22Rv1 (cell line): ENCODE data around the gene NAPEPLD.
"Not testable (repeated sequence)": the region's sequence is repeated elsewhere in the genome, so short reads cannot be mapped to it uniquely, and the experiment has no call there.

ENCODE experiments used
- H3K27ac ChIP-seq: fragments of 450-650 bp; 2 replicates; pipeline ENCODE4 v1.5.1; 2017
- ZFX ChIP-seq: fragments of 450-650 bp; IDR thresholded peaks from 2 replicates; pipeline ENCODE4 v1.6.1; 2017; ENCODE audit warnings: antibody characterized with exemption, borderline replicate concordance
- TF ChIP-seq, protein P1 (sequence below): fragments of 450-650 bp; IDR thresholded peaks from 2 replicates; pipeline ENCODE4 v1.5.1; 2017; ENCODE audit warnings: mild to moderate bottlenecking

NAPEPLD gene

DNA sequence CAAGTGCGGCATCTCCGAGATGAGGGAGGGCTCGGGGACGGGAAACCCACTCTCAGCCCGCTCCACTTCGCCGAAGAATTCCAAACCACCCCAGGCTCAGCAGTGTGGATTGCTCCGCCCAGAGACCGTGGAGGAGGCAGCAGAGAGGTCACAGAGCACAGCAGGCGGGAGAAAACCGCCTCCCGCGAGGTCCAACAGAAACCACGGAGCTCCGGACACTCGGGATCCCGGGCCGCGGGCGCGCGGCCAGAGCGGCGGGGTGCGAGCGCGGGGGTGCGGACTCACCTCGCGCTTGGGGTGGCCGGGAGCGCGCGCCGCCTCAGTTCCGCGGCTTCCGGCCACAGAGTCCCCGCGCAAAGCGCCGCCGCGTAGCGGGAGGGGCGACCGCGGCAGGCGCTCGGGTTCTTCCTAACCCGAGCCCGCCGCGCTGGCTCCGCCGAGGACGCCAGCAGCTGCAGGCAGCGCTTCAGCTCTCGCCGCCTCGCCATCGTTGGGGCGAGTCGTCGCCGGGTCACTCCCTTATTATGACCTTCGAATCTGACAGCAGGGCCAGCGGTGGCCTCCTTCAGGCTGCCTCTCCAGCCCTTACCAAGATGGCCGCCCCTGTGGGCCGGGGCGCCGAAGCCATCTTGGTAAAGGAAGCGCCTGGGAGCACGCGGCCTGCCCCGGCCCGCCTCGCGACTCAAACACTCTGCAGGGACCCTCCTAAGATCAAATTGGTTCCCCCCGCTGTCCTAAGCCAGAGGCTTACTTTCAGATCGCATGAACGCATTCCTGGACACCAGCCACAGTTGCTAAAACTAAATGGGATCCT is at the start of gene NAPEPLD:
Gene NAPEPLD (minus strand): TSS at position 106 of the 814 bp plus-strand sequence. CDS start 20,323 bp downstream, outside the sequence.
- TF ChIP-seq ZFX = no peak
- TF ChIP-seq, protein P1, sequence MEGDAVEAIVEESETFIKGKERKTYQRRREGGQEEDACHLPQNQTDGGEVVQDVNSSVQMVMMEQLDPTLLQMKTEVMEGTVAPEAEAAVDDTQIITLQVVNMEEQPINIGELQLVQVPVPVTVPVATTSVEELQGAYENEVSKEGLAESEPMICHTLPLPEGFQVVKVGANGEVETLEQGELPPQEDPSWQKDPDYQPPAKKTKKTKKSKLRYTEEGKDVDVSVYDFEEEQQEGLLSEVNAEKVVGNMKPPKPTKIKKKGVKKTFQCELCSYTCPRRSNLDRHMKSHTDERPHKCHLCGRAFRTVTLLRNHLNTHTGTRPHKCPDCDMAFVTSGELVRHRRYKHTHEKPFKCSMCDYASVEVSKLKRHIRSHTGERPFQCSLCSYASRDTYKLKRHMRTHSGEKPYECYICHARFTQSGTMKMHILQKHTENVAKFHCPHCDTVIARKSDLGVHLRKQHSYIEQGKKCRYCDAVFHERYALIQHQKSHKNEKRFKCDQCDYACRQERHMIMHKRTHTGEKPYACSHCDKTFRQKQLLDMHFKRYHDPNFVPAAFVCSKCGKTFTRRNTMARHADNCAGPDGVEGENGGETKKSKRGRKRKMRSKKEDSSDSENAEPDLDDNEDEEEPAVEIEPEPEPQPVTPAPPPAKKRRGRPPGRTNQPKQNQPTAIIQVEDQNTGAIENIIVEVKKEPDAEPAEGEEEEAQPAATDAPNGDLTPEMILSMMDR = no peak; the same call in 1 of the 2 replicates
- H3K27ac ChIP-seq = peak within 1 kb of the TSS; percentile 97

DNA sequence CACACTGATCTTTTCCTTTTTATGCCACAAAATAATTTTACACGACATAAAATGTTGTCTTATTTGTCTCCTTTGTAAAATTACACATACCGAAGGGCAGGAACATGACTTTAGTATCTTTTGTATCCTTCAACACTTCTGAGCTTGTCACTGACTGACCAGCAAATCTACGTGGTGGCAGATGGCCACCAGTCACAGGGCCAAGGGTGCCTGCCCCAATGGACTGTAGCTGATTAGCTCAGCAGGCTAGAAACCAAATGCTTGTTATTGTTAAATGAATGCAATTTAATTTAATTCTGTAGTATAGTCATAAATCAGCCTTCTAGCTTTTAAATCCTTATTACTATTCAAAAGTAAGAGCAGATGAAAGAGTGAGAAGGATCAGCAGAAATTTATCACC is 49.2 kb upstream of the NAPEPLD start:
- H3K27ac ChIP-seq = not testable (repeated sequence)

DNA sequence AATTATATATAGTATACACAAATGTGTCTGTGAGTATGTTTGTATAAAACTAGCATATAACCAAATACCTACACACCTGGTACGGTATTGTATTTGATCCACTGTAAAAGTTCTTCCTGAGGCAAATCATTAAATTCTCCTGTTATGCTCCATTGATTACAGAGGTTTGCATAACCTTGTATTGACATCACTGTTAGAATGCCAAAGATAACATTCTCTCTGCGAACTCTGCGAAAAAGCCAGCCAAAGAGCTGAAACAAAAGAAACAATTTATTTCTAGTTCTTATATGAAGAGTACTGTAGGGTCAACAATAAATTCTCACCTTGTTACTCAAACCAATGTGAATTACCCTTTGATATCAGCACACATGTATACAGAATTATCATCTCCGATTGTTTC is 46.5 kb upstream of the NAPEPLD start:
- not testable (repeated sequence) for H3K27ac ChIP-seq

DNA sequence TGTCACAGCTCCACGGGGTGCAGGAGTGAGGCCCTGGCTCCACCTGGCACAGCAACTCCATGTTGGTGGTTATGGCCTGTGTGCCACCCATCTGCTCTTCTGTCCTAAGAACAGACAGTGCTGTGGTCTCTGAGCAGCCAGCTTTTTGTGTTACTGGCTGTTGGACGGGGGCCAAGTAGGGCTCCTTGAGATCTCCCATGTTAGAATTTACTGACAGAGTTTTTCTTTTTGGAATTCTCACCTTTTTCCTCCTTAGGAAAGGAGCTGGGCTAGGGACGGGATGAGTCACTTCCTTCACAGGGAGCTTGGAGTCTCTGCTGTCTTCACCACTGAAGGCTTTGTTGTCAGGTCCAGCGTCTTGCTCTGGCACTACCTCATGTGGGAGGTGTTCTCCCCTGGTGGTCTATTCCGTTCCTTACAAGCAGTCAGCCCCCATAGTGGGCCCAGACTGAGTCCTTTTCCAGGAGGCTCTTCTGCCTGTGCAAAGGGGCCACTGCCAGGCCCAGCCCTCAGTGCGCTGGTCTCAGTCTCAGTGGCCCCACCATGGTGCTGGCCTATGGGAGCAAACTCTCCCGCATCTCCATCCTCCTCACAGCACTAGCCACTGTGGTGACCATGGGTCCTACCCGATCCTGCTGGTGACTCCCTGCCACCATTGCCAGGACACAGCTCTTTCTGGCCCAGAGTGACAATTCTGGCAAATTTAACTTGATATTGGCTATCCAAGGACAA is 23.7 kb upstream of the NAPEPLD start:
- H3K27ac ChIP-seq = not testable (repeated sequence)

DNA sequence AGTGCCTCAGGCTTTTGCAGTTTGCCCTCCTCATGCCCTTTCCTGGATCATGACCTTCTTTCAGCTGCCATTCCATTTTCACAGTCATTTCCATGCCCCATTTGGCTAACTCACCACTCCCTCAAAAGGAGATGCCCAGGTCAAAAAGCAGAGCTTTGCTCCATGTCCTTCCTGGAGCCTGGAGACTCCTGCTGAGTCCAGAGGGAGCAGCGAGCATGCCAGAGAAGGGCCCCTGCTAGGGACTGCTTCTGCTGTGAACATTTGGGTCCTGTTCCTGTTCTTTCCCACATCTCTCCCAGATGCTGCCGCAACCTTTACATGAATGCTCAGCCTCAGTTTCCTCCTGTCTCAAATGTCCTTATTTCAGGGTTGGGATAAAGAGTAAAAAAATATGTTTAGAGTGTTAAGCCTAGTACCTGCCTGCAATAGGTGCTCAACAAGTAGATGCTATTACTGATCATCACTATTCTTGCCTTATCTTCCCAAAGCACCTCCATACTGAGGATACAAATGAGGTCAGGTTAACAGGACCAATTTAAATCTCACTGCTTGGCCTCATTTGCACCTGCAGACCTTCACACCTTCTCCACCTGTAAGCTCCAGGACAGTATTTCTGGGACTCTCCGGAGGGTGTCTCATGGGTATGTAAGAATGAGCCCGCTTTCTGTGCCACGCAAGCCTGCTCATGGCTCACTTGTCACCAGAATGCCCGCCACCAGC is 23.0 kb upstream of the NAPEPLD start:
- H3K27ac ChIP-seq = not testable (repeated sequence)

DNA sequence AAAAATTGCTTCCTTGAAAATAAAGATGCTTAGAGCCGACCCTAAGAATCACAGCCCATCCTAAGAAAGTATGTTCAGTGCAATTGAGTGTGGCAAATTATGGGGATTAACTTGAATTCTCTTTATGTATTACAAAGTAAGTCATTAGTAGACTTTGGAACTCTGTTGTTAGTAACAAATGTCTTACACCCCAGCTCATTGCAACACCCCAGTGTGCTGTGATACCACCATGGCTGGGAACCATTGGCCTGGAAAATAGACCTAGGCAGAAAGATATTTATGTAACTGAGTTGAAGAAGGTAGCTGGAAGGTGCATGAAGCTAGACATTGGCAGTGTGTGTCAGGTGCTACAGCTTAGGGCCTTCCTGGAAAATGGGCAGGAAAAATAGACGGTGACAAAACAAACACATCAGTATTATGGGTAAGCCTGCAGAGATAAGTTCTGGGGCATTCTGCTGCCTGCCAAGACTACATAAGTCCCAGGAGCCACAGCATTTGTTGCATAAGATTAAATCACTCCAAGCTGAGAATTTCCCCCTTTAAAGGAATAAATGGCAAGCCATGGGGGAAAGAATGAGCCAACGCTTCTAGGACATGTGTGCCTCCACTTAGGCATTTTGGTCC is 18.1 kb upstream of the NAPEPLD start:
- H3K27ac ChIP-seq = not testable (repeated sequence)

DNA sequence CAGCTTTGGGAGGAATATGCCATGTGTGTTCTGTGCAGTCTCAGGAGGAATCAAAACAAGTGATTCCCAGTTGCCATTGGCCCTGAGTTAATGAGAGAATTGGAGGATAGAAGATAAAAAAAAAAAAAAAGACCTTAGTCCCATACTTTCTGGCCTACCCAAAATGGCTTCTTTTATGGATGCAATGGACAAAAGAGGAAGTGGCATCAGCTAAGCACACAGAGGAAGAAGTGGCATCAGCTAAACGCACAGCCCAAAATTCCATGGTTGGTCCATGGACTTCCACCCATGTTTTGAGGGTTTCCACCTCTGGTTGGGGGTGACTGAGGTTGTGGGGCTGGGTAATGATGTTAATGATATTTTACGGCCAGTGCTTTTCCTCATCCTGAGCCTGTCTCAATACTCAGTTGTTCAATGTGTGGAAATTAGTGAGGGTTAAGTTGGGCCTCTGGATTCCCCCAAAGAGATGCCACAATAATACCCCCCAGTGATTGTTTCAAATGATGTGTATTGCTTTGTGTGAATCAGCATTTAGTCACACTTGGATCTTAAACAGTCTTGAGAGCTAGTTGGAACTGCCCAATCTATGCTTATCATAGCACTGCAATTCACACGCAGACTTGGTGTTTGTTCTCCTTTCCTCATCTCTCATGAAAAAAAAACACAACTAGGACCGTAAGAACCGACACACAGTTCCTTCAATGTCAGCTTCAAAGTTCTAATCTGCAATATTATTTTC is 14.4 kb upstream of the NAPEPLD start:
- H3K27ac ChIP-seq = not testable (repeated sequence)

DNA sequence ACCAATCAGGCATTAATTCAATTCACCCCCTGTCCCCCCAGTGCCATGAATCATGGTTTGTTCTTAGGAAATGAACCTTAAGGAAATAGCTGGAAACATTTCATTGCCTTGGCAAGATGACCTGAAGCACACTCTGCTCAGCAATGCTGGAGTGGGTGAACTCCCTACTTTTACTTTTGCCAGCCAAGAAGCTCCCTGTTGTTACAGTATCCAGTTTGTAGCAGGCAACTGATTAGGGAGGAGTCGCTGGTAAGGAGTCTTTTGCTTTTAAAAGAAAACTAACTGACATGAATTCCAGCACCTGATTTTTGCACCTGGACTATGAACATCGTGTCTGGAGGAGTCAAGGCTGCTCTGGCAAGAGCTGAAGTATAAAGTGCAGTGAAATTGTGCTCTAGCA is 13.7 kb upstream of the NAPEPLD start:
- not testable (repeated sequence) for H3K27ac ChIP-seq

DNA sequence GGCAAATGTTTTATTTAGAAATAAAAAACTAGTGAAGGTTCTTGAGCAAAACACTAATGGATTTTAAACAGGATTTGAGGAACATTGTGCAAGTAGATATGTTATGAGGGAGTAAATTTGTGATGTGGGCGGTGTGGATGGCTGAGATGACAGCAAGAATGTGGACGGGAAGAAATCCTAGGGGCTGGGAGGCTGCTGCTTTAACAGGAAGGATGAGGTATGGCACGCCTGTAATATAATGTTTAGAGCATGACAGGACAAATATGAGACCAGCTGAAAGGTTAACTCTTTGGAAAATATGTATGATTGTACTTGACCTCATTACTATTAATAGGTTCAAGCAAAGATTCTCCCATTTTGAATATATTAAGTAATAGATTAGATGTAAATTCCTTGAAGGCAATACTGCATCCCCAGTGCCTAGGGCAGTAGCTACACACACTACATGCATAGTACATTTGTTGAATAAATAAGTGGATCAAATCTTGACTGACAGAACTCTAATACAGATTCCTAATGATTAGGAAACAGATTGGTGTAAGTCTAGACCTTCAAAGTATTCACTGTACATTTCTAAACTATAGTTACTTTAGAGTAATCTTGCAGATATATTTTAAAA is 13.2 kb upstream of the NAPEPLD start:
- not testable (repeated sequence) for H3K27ac ChIP-seq

DNA sequence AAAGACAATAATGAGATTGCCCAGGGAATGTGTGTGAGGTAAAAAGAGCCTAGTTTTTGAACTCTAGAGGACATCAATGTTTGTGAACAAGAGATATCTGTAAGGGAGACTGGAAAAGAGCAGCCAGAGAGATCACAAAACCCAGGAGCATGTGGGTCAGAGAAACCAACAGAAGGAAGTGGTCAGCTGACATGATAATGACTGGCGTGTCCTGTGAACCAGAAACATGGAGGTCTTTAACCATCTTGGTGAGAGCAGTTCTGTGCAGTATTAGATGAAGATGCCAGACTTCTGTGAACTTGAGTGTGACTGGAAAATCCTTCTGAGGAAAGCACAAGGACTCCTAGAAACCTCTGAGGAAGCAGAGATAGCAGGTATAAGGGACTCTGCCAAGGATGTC is 10.2 kb upstream of the NAPEPLD start:
- not testable (repeated sequence) for H3K27ac ChIP-seq

DNA sequence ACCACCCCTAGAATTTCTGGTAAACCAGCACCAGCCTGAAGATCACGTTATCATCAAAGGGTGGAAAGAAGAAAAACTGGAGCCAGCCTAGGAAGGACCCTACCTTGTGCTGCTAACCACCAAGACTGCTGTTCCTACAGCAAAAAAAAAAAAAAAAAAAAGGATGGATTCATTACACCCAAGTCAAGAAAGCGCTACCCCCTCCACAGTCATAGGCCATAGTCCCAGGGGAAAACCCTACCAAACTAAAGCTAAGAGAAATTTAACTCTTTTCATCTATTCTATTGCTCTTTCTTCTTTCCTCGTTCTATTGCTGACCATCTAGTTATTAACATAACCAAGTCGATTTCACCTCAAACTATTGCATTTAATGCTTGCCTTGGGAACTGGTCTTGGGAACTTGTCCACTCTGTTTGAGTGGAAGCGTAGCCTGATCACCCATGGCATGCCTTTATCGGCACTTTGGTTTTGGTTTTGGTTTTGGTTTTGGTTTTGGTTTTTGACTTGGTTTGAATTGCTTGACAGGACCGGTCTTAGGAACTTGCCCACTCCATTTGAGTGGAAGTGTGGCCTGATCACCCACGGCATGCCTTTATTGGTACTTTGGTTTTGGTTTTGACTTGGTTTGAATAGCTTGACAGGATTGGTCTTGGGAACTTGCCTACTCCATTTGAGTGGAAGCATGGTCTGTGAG is 6.6 kb upstream of the NAPEPLD start:
- H3K27ac ChIP-seq = not testable (repeated sequence)

DNA sequence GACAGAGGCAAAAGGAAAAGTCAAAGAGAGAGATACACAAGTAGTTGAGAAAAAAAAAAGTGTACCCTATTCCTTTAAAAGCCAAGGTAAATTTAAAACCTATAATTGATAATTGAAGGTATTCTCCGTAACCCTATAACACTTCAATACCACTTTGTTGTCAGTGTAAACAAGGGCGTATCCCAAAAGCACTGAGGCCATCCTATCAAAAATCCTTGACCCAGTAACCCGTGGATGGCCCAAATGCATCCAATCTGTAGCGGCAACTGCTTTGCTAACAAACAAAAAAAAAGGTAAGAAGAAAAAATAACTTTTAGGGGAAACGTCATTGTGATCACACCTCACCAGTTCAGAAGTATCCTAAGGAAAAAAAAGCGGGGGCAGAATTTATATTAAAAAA is 5.1 kb upstream of the NAPEPLD start:
- H3K27ac ChIP-seq = no peak overlapping the region
- TF ChIP-seq ZFX = no peak
- TF ChIP-seq, protein P1 = no peak

DNA sequence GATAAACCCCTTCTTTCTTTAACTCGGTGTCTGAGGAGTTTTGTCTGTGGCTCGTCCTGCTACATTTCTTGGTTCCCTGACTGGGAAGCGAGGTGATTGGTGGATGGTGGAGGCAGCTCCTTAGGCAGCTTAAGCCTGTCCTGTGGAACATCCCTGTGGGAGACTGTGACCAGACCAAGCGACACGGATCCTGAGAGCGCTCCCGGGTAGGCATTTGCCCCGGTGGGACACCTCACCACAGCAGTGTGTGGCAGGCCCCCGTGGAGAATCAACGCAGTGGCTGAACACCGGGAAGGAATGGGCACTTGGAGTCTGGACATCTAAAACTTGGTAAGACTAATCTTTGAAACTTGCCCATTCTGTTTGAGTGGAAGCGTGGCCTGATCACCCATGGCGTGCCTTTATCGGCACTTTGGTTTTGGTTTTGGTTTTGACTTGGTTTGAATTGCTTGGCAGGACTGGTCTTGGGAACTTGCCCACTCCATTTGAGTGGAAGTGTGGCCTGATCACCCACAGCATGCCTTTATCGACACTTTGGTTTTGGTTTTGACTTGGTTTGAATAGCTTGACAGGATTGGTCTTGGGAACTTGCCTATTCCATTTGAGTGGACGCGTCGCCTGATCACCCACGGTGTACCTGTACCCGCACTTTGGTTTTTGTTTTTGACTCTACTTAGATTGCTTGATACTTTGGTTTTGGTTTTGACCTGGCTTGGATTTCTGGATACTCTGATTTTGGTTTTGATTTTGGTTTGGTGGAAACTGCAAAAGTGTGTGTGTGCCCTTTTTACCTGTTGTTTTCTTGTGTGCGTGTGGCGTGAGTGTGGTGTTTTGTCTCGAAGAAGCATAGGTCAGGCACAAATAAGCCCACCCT is 4.1 kb upstream of the NAPEPLD start:
- H3K27ac ChIP-seq = not testable (repeated sequence)

DNA sequence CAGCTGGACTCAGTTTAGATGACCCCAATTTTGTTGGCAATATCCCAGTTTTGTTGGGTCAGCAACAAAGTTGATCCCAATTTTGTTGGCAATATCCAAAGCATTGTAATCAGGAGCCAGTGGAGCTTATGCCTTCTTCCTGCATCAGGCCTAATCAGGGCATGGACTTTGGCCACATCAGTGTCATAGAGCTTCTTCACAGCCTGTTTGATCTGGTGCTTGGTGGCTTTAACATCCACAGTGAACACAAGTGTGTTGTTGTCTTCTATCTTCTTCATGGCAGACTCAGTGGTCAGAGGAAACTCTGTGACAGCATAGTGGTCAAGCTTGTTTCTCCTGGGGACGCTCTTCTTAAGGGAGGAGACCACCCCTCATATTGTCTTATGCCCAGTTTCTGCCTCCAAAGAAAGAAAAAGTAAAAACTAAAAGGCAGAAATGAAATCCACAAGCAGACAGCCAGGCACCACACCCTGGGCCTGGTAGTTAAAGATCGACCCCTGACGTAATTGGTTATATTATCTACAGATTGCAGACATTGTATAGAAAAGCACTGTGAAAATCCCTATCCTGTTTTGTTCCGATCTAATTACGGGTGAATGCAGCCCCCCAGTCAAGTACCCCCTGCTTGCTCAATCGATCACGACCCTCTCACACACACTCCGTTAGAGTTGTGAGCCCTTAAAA is 3.2 kb upstream of the NAPEPLD start:
- peak overlapping the region; percentile 97 for H3K27ac ChIP-seq
